NT2/D1 (cell line): Measurements from ENCODE around the gene KLHL12.

Experiments used
- SUZ12 ChIP-seq: IDR thresholded peaks from 2 replicates; pipeline ENCODE4 v1.6.1; 2011; ENCODE audit not compliant: insufficient read length, insufficient read depth; ENCODE audit errors: extremely low read depth
- ZNF274 ChIP-seq: IDR thresholded peaks from 2 replicates; pipeline ENCODE4 v1.6.1; 2011; ENCODE audit warnings: mild to moderate bottlenecking, low read depth, low read length

DNA sequence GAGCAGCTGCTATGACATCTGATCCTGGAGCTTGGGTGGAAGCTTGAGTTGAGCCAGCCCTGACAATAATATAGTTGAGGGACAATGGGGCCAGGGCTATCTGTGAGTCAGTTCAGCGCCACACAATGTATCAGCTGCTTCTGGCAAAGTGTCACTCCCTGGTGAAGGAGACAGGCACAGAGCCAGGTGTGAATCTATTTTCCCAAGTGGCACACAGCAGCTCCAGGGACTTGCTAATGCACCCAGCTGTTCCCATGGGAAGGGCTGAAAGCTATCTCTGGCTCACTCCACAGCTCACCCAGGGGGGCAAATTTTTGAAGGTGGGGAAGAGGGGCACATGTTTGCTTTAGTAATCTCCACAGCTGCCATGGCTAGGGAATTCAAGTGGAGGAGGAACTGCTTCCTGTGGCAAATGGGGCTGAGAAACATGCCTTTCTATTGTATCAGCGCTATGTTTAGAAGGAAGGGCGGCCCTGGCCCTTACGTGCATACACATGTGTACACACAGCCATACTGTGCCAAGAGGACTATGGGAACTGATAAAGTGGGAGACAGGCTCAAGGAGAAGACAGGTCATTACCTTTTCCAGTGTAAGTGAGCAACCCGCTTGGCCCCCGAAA lies 37.9 kb upstream of the KLHL12 start:
- no peak for TF ChIP-seq ZNF274
- TF ChIP-seq SUZ12, result no peak
